DOHH2 (cell line): Measurements from ENCODE around the gene PPP2R2D.

Source experiments
- H3F3A ChIP-seq: fragments of 200-600 bp; sonication (generic), shearing (Covaris generic); 2 replicates; pipeline ENCODE4 v1.6.0; 2016; ENCODE audit warnings: antibody characterized with exemption, mild to moderate bottlenecking; ENCODE audit not compliant: control insufficient read depth, insufficient read depth
- H3K27ac ChIP-seq: fragments of 200-600 bp; sonication (generic); 2 replicates; pipeline ENCODE4 v1.5.1; 2014; ENCODE audit warnings: low read depth, mild to moderate bottlenecking, low read length, moderate library complexity
- H3K27me3 ChIP-seq: fragments of 200-600 bp; sonication (generic); 2 replicates; pipeline ENCODE4 v1.6.1; 2014; ENCODE audit warnings: mild to moderate bottlenecking, low read length, mixed read lengths; ENCODE audit not compliant: control insufficient read depth
- H3K36me3 ChIP-seq: fragments of 200-600 bp; sonication (generic); 2 replicates; pipeline ENCODE4 v1.6.1; 2014; ENCODE audit warnings: mild to moderate bottlenecking, low read length, moderate library complexity, mixed read lengths; ENCODE audit not compliant: control insufficient read depth
- H3K4me1 ChIP-seq: fragments of 200-600 bp; sonication (generic); 2 replicates; pipeline ENCODE4 v1.6.1; 2014; ENCODE audit warnings: mild to moderate bottlenecking, low read length, mixed read lengths; ENCODE audit not compliant: control insufficient read depth
- H3K4me2 ChIP-seq: fragments of 200-600 bp; sonication (generic); 2 replicates; pipeline ENCODE4 v1.6.0; 2014; ENCODE audit warnings: mild to moderate bottlenecking, low read length, moderate library complexity
- H3K4me3 ChIP-seq: fragments of 200-600 bp; sonication (generic); 2 replicates; pipeline ENCODE4 v1.5.1; 2014; ENCODE audit warnings: mild to moderate bottlenecking, low read length, mixed read lengths
- H3K79me2 ChIP-seq: fragments of 200-600 bp; sonication (generic); 2 replicates; pipeline ENCODE4 v1.6.1; 2014; ENCODE audit warnings: mild to moderate bottlenecking, low read length, mixed read lengths; ENCODE audit not compliant: control insufficient read depth
- H3K9me2 ChIP-seq: fragments of 200-600 bp; sonication (generic); replicated peaks from 2 replicates; pipeline ENCODE4 v1.6.1; 2014; ENCODE audit warnings: mild to moderate bottlenecking, low read length, mixed read lengths; ENCODE audit not compliant: control insufficient read depth
- H3K9me3 ChIP-seq: fragments of 200-600 bp; sonication (generic); 2 replicates; pipeline ENCODE4 v1.6.1; 2014; ENCODE audit warnings: antibody characterized with exemption, low read length, mixed read lengths; ENCODE audit not compliant: control insufficient read depth, insufficient read depth
- H4K20me1 ChIP-seq: fragments of 200-600 bp; sonication (generic); 2 replicates; pipeline ENCODE4 v1.6.0; 2014; ENCODE audit warnings: low read depth, mild to moderate bottlenecking, antibody characterized with exemption, low read length, moderate library complexity; ENCODE audit not compliant: control insufficient read depth, insufficient read depth
- EZH2phosphoT487 ChIP-seq: fragments of 200-600 bp; sonication (generic); IDR thresholded peaks from 2 replicates; pipeline ENCODE4 v1.6.1; 2017; ENCODE audit warnings: borderline replicate concordance, mild to moderate bottlenecking, antibody characterized with exemption, low read length, moderate library complexity, mixed read lengths
- TF ChIP-seq, protein P1 (sequence below): fragments of 200-600 bp; sonication (generic); IDR thresholded peaks from one replicate; pipeline ENCODE4 v1.5.1; 2014; ENCODE audit warnings: antibody characterized with exemption, mild to moderate bottlenecking, low read depth, low read length; ENCODE audit not compliant: poor library complexity, severe bottlenecking

Gene PPP2R2D

DNA sequence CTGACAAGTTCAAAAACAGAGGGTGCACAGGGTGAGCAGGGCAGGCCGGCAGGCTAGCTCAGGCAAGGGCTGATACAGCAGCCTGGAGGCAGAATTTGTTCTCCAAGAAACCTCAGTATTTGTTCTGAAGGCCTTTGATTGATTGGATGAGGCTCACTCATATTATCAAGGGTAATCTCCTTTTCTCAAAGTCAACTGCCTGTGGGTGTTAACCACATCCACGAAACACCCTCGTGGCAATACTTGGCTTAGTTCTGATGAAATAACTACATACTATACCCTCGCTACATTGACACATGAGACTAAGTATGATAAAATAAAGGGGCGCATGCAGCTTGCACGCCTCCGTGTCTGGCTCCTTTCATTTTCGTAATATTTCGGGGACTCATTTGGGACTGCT lies 4.4 kb upstream of the PPP2R2D start:
- no peak for TF ChIP-seq EZH2phosphoT487
- TF ChIP-seq, protein P1, sequence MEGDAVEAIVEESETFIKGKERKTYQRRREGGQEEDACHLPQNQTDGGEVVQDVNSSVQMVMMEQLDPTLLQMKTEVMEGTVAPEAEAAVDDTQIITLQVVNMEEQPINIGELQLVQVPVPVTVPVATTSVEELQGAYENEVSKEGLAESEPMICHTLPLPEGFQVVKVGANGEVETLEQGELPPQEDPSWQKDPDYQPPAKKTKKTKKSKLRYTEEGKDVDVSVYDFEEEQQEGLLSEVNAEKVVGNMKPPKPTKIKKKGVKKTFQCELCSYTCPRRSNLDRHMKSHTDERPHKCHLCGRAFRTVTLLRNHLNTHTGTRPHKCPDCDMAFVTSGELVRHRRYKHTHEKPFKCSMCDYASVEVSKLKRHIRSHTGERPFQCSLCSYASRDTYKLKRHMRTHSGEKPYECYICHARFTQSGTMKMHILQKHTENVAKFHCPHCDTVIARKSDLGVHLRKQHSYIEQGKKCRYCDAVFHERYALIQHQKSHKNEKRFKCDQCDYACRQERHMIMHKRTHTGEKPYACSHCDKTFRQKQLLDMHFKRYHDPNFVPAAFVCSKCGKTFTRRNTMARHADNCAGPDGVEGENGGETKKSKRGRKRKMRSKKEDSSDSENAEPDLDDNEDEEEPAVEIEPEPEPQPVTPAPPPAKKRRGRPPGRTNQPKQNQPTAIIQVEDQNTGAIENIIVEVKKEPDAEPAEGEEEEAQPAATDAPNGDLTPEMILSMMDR = no peak
- Histone ChIP-seq H3K27ac (no peak overlapping the region), H3F3A (no peaks in the 10 kb centered on the region), H3K36me3 (no peaks in the 10 kb centered on the region), H3K9me3 (no peaks in the 10 kb centered on the region), H3K79me2 (peaks cover 4% of the 10 kb centered on the region), H4K20me1 (no peaks in the 10 kb centered on the region), H3K9me2 (no peaks in the 10 kb centered on the region), H3K4me1 (peaks cover 9% of the 10 kb centered on the region), H3K4me2 (no peak overlapping the region), H3K4me3 (no peak overlapping the region), H3K27me3 (peaks cover 17% of the 10 kb centered on the region)

DNA sequence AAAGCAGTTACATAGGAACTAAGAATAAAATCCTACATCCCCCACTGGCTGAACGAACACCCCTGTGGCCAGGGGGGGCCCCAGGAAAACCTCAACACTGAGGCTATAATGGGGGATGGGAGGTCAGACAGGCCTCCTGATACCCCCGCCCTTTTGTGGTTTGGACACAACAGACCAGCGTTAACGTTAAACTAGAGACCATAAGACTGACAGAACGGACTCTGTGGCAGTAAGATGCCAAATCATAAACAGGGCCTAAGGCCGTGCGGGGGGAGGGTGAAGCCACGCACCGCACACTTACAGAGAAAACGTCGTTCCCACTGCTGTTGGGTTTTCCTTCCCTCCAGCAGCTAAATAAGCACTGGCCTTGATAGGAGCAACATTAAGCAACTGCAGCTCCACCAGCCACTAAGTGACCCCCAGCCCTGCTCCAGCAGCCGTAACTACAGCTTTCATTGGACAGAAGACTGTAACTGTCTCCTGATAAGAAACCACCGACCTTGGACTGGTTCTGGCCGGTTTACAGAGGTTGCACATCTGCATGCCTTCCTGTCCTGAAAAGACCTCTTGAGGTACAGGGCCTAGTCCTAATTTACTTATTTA lies 3.4 kb upstream of the PPP2R2D start:
- Histone ChIP-seq H3K9me3 (no peaks in the 10 kb centered on the region), H3K79me2 (peaks cover 14% of the 10 kb centered on the region), H4K20me1 (peaks cover 7% of the 10 kb centered on the region), H3F3A (no peaks in the 10 kb centered on the region), H3K27me3 (peaks cover 17% of the 10 kb centered on the region), H3K4me2 (no peak overlapping the region), H3K36me3 (peaks cover 6% of the 10 kb centered on the region), H3K4me1 (peaks cover 15% of the 10 kb centered on the region), H3K9me2 (no peaks in the 10 kb centered on the region), H3K27ac (no peak overlapping the region), H3K4me3 (no peak overlapping the region)
- TF ChIP-seq, protein P1 = no peak
- TF ChIP-seq EZH2phosphoT487 = no peak

DNA sequence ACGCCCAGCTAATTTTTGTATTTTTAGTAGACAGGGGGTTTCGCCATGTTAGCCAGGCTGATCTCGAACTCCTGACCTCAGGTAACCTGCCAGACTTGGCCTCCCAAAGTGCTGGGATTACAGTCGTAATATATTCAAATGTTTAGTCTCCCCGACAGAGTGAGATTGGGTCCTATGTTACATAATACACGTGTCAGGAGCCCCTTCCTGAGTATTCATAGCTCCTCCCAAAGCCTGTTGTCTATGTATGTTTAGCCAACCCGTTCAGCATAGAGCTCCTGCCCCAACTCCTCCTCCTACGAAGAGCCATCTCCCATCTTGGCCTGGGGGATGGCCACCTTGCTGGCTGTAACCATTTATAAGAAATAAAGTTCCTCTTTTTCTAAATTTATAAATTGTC lies 2.7 kb upstream of the PPP2R2D start:
- Histone ChIP-seq H3K4me1 (peaks cover 19% of the 10 kb centered on the region), H3K9me2 (no peaks in the 10 kb centered on the region), H3K4me2 (no peak overlapping the region), H3F3A (no peaks in the 10 kb centered on the region), H3K27ac (no peak overlapping the region), H3K27me3 (peaks cover 17% of the 10 kb centered on the region), H4K20me1 (peaks cover 9% of the 10 kb centered on the region), H3K4me3 (no peak overlapping the region), H3K79me2 (peaks cover 21% of the 10 kb centered on the region), H3K9me3 (no peaks in the 10 kb centered on the region), H3K36me3 (peaks cover 11% of the 10 kb centered on the region)
- TF ChIP-seq, protein P1 = no peak
- TF ChIP-seq EZH2phosphoT487 = no peak
